ENCODE data around the gene IL23A. TPM values are rescaled to one million over a fixed set of nuclear protein-coding genes. Genes with fewer than 3 reads are reported as not detected.
A peak's percentile ranks its signal among the peaks of the same experiment; 100 is the strongest.

IL23A gene
- total RNA-seq, 4 donors from 2014 or later = not detected

GRCh38 chr12:56298828-56299227 lies 39.9 kb upstream of the IL23A start:
- 49 to 64% methylated on average over 2 to 4 of the region's 5 CpGs for WGBS, 2 donors (ENCODE audit: low coverage in 1 of 2)
- no peak for TF ChIP-seq CTCF (IDR thresholded peaks at IDR 0.05)
- no peak for TF ChIP-seq POLR2AphosphoS5 (IDR thresholded peaks at IDR 0.05)
- TF ChIP-seq EP300 (IDR thresholded peaks at IDR 0.05) = no peak
- no peak for TF ChIP-seq POLR2A (IDR thresholded peaks at IDR 0.05)
- Histone ChIP-seq H3K27ac (peak overlapping the region in 3 of 4 donors; percentile 94 to 96 (median 96)), H3K4me3 (peak overlapping the region; percentile 80 to 87), H3K4me1 (peaks cover 6 to 80% (median 21%) of the 10 kb centered on the region in 3 donors), H3K36me3 (peaks cover 0 to 14% of the 10 kb centered on the region in 2 donors), H3K9me3 (no peaks in the 10 kb centered on the region), H3K27me3 (no peaks in the 10 kb centered on the region)
- no peak for ATAC-seq

- no peak for ATAC-seq
- Histone ChIP-seq H3K4me3 (peak overlapping the region; percentile 80 to 87), H3K27me3 (no peaks in the 10 kb centered on the region), H3K9me3 (no peaks in the 10 kb centered on the region), H3K36me3 (peaks cover 0 to 17% of the 10 kb centered on the region in 2 donors), H3K4me1 (peaks cover 6 to 76% (median 21%) of the 10 kb centered on the region in 3 donors), H3K27ac (peak overlapping the region; percentile 87 to 96 (median 95))
- WGBS, 2 donors (ENCODE audit: low coverage in 1 of 2) = 0% methylated on average over 5 to 10 of the region's 10 CpGs
- no peak for TF ChIP-seq POLR2AphosphoS5 (IDR thresholded peaks at IDR 0.05)
- no peak for TF ChIP-seq EP300 (IDR thresholded peaks at IDR 0.05)
- no peak for TF ChIP-seq CTCF (IDR thresholded peaks at IDR 0.05)
- TF ChIP-seq POLR2A (IDR thresholded peaks at IDR 0.05) = no peak
Observed at GRCh38 chr12:56299308-56299852, 39.3 kb upstream of the IL23A start.

- H3K27ac ChIP-seq = peak within 1 kb of the TSS; percentile 87 to 96 (median 95)
- peaks cover 6 to 70% (median 21%) of the 10 kb centered on the region in 3 donors for H3K4me1 ChIP-seq
- no peaks in the 10 kb centered on the region for H3K27me3 ChIP-seq
- TF ChIP-seq POLR2A (IDR thresholded peaks at IDR 0.05) = peak; percentile 72 to 82
- TF ChIP-seq CTCF (IDR thresholded peaks at IDR 0.05) = no peak
- TF ChIP-seq POLR2AphosphoS5 (IDR thresholded peaks at IDR 0.05) = peak; percentile 60
- no peak for TF ChIP-seq EP300 (IDR thresholded peaks at IDR 0.05)
- ATAC-seq = peak; percentile 99
- peaks cover 0 to 19% of the 10 kb centered on the region in 2 donors for H3K36me3 ChIP-seq
- H3K4me3 ChIP-seq = peak within 1 kb of the TSS; percentile 80 to 87
- H3K9me3 ChIP-seq = no peaks in the 10 kb centered on the region
- WGBS, 2 donors (ENCODE audit: low coverage in 1 of 2) = 0% methylated on average over 7 to 9 of the region's 63 CpGs
Observed at GRCh38 chr12:56299853-56300643, 38.6 kb upstream of the IL23A start, which contains the start of gene CS. TSS of gene CS (minus strand) at chr12:56300330. CDS start at chr12:56300201, 129 bp downstream.

GRCh38 chr12:56300644-56301464 lies 37.8 kb upstream of the IL23A start:
- TF ChIP-seq EP300 (IDR thresholded peaks at IDR 0.05) (no peak), CTCF (IDR thresholded peaks at IDR 0.05) (no peak), POLR2A (IDR thresholded peaks at IDR 0.05) (no peak), POLR2AphosphoS5 (IDR thresholded peaks at IDR 0.05) (no peak)
- H3K4me3 ChIP-seq = peak overlapping the region; percentile 80 to 87
- WGBS, 2 donors (ENCODE audit: low coverage in 1 of 2) = 42 to 45% methylated on average over 6 to 8 of the region's 21 CpGs
- no peaks in the 10 kb centered on the region for H3K27me3 ChIP-seq
- H3K36me3 ChIP-seq = peaks cover 0 to 22% of the 10 kb centered on the region in 2 donors
- H3K4me1 ChIP-seq = peaks cover 6 to 63% (median 21%) of the 10 kb centered on the region in 3 donors
- peak overlapping the region; percentile 87 to 96 (median 95) for H3K27ac ChIP-seq
- no peaks in the 10 kb centered on the region for H3K9me3 ChIP-seq
- ATAC-seq = peak; percentile 50

Measured in gastroesophageal sphincter (tissue), 4 donors.